ENCODE measurements around the gene HMBS. TPM values are rescaled to one million over a fixed set of nuclear protein-coding genes. Genes with fewer than 3 reads are reported as not detected.
"Not testable (repeated sequence)": the region's sequence is repeated elsewhere in the genome, so short reads cannot be mapped to it uniquely, and the experiment has no call there.

The HMBS gene
- total and polyA plus RNA-seq, 4 donors = 10.5 to 224 (median 26.7) TPM

DNA sequence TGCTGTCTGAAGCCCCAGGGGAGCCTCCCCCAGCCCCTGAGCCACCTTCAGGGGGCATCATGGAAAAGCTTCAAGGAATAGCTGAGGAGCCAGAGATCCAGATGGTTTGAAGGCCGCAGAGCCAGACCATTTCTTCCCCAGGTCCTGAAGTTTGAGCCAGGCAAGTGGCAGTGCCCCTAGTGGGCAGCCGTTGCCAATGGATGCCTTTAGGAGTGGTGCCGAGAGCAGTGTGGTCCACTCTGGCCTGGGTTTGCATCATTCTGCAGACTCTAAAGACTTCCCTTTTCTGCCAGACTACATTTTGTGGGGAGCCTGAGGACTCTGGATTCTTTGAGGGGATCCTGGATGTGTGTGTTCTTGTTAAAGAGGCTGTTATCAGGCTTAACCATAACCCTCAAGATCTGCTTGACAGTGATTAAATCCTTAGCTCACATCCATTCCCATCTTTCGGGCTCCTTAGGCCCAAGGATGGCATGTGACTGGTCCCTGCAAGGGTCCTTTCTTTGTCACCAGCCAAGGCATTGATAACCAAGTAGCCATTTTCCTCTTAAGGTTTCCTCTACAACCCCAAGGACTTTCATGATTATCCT, 49.8 kb downstream of the HMBS start:
- TF ChIP-seq JUND (IDR thresholded peaks at IDR 0.05) = no peak
- peak in 1 of 2 donors; percentile 53 for TF ChIP-seq RAD21 (IDR thresholded peaks at IDR 0.05)
- TF ChIP-seq, protein P1, sequence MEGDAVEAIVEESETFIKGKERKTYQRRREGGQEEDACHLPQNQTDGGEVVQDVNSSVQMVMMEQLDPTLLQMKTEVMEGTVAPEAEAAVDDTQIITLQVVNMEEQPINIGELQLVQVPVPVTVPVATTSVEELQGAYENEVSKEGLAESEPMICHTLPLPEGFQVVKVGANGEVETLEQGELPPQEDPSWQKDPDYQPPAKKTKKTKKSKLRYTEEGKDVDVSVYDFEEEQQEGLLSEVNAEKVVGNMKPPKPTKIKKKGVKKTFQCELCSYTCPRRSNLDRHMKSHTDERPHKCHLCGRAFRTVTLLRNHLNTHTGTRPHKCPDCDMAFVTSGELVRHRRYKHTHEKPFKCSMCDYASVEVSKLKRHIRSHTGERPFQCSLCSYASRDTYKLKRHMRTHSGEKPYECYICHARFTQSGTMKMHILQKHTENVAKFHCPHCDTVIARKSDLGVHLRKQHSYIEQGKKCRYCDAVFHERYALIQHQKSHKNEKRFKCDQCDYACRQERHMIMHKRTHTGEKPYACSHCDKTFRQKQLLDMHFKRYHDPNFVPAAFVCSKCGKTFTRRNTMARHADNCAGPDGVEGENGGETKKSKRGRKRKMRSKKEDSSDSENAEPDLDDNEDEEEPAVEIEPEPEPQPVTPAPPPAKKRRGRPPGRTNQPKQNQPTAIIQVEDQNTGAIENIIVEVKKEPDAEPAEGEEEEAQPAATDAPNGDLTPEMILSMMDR (IDR thresholded peaks at IDR 0.05; ENCODE audit: low read depth, low read length, missing input control) = peak; percentile 32
- Histone ChIP-seq H3K36me3 (ENCODE audit: control insufficient read depth in 4 of 4, insufficient read depth in 3 of 4, low read depth in 1 of 4, low read length in 3 of 4) (peaks cover 6 to 40% (median 27%) of the 10 kb centered on the region in 4 donors), H3K27me3 (ENCODE audit: control insufficient read depth in 4 of 4, insufficient read depth in 4 of 4, low read length in 3 of 4) (no peaks in the 10 kb centered on the region), H3K9me3 (ENCODE audit: control insufficient read depth in 4 of 4, low read length in 3 of 4) (no peaks in the 10 kb centered on the region), H3K27ac (ENCODE audit: low read depth in 1 of 2, low read length in 2 of 2) (no peak overlapping the region), H3K4me3 (ENCODE audit: low read depth in 1 of 3, low read length in 3 of 3) (no peak overlapping the region), H3K9ac (ENCODE audit: low read depth in 1 of 2, low read length in 2 of 2) (no peak overlapping the region), H3K4me1 (ENCODE audit: control insufficient read depth in 4 of 4, insufficient read depth in 4 of 4, low read length in 3 of 4) (no peaks in the 10 kb centered on the region)
- DNase-seq (ENCODE audit: low spot score) = no peak
- 81% methylated on average over 4 of the region's 4 CpGs for WGBS

DNA sequence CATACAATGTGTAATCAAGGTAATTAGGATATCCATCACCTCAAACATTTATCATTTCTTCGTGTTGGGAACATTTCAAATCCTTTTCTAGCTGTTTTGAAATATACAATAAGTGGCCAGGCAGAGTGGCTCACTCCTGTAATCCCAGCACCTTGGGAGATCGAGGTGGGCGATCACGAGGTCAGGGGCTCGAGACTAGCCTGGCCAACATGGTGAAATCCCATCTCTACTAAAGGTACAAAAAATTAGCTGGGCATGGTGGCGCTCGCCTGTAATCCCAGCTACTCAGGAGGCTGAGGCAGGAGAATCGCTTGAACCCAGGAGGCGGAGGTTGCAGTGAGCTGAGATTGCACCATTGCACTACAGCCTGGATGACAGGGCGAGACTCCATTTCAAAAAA, 54.6 kb downstream of the HMBS start:
- not testable (repeated sequence) for H3K4me1 ChIP-seq (ENCODE audit: control insufficient read depth in 4 of 4, insufficient read depth in 4 of 4, low read length in 3 of 4); H3K27ac ChIP-seq (ENCODE audit: low read depth in 1 of 2, low read length in 2 of 2); H3K9me3 ChIP-seq (ENCODE audit: control insufficient read depth in 4 of 4, low read length in 3 of 4); DNase-seq (ENCODE audit: low spot score); H3K36me3 ChIP-seq (ENCODE audit: control insufficient read depth in 4 of 4, insufficient read depth in 3 of 4, low read depth in 1 of 4, low read length in 3 of 4); H3K27me3 ChIP-seq (ENCODE audit: control insufficient read depth in 4 of 4, insufficient read depth in 4 of 4, low read length in 3 of 4); H3K9ac ChIP-seq (ENCODE audit: low read depth in 1 of 2, low read length in 2 of 2); H3K4me3 ChIP-seq (ENCODE audit: low read depth in 1 of 3, low read length in 3 of 3)
- WGBS = 89% methylated on average over 10 of the region's 10 CpGs

Other genes with a start within 250 kb of the HMBS start
- gene CXCR5, start 201.0 kb upstream of the HMBS start, total RNA-seq = not detected
- gene CXCR5, start 201.0 kb upstream of the HMBS start, polyA plus RNA-seq = under 1 TPM; 0.06 to 0.92 TPM
- 10 to 100 TPM in 1 of 2 donors, 1 to 10 TPM in 1; 6.1 to 10.2 TPM for gene BCL9L, start 159.0 kb upstream of the HMBS start, total RNA-seq
- 10 to 100 TPM in 1 of 2 donors, 1 to 10 TPM in 1; 2.2 to 11.6 TPM for gene BCL9L, start 159.0 kb upstream of the HMBS start, polyA plus RNA-seq
- not detected for gene UPK2, start 128.6 kb upstream of the HMBS start, total RNA-seq
- gene UPK2, start 128.6 kb upstream of the HMBS start, polyA plus RNA-seq = not detected
- not detected for gene FOXR1, start 113.1 kb upstream of the HMBS start, total RNA-seq
- not detected for gene FOXR1, start 113.1 kb upstream of the HMBS start, polyA plus RNA-seq
- 10 to 100 TPM; 12.0 to 33.6 TPM for gene CENATAC, start 86.7 kb upstream of the HMBS start, total RNA-seq
- gene CENATAC, start 86.7 kb upstream of the HMBS start, polyA plus RNA-seq = 10 to 100 TPM in 1 of 2 donors, 1 to 10 TPM in 1; 6.0 to 14.5 TPM
- gene RPS25, start 66.5 kb upstream of the HMBS start, total RNA-seq = 100 to 1,000 TPM; 228 to 294 TPM
- 100 to 1,000 TPM; 477 to 499 TPM for gene RPS25, start 66.5 kb upstream of the HMBS start, polyA plus RNA-seq
- gene TRAPPC4, start 66.1 kb upstream of the HMBS start, total RNA-seq = 10 to 100 TPM; 32.8 to 35.7 TPM
- gene TRAPPC4, start 66.1 kb upstream of the HMBS start, polyA plus RNA-seq = 10 to 100 TPM; 21.1 to 32.1 TPM
- 100 to 1,000 TPM in 1 of 2 donors, 10 to 100 TPM in 1; 62.7 to 184 TPM for gene SLC37A4, start 54.0 kb upstream of the HMBS start, total RNA-seq
- gene SLC37A4, start 54.0 kb upstream of the HMBS start, polyA plus RNA-seq = 10 to 100 TPM; 93.8 to 98.7 TPM
- gene HYOU1, start 27.7 kb upstream of the HMBS start, total RNA-seq = 100 to 1,000 TPM in 1 of 2 donors, 10 to 100 TPM in 1; 46.3 to 270 TPM
- 100 to 1,000 TPM in 1 of 2 donors, 10 to 100 TPM in 1; 41.6 to 191 TPM for gene HYOU1, start 27.7 kb upstream of the HMBS start, polyA plus RNA-seq
- 10 to 100 TPM; 12.9 to 17.4 TPM for gene VPS11, start 17.1 kb upstream of the HMBS start, total RNA-seq
- gene VPS11, start 17.1 kb upstream of the HMBS start, polyA plus RNA-seq = 10 to 100 TPM in 1 of 2 donors, 1 to 10 TPM in 1; 7.2 to 11.5 TPM
- gene DPAGT1, start 17.0 kb downstream of the HMBS start, total RNA-seq = 10 to 100 TPM; 12.8 to 40.5 TPM
- gene DPAGT1, start 17.0 kb downstream of the HMBS start, polyA plus RNA-seq = 10 to 100 TPM; 34.3 to 48.0 TPM
- gene C2CD2L, start 22.5 kb downstream of the HMBS start, total RNA-seq = 1 to 10 TPM; 3.5 to 6.1 TPM
- gene C2CD2L, start 22.5 kb downstream of the HMBS start, polyA plus RNA-seq = 1 to 10 TPM; 2.5 to 6.3 TPM
- gene HINFP, start 36.7 kb downstream of the HMBS start, total RNA-seq = 10 to 100 TPM; 10.2 to 14.3 TPM
- 1 to 10 TPM; 6.4 to 6.5 TPM for gene HINFP, start 36.7 kb downstream of the HMBS start, polyA plus RNA-seq
- under 1 TPM; 0.05 to 0.17 TPM for gene ABCG4, start 64.2 kb downstream of the HMBS start, total RNA-seq
- under 1 TPM in 1 of 2 donors, not detected in 1; 0.03 TPM for gene ABCG4, start 64.2 kb downstream of the HMBS start, polyA plus RNA-seq
- gene NLRX1, start 83.8 kb downstream of the HMBS start, total RNA-seq = 10 to 100 TPM; 11.0 to 12.0 TPM
- 1 to 10 TPM; 4.2 to 9.8 TPM for gene NLRX1, start 83.8 kb downstream of the HMBS start, polyA plus RNA-seq
- gene NHERF4, start 100.6 kb downstream of the HMBS start, total RNA-seq = under 1 TPM in 1 of 2 donors, not detected in 1; 0.17 TPM
- under 1 TPM in 1 of 2 donors, not detected in 1; 0.03 TPM for gene NHERF4, start 100.6 kb downstream of the HMBS start, polyA plus RNA-seq
- gene CBL, start 121.5 kb downstream of the HMBS start, total RNA-seq = 1 to 10 TPM; 5.3 to 5.5 TPM
- 1 to 10 TPM; 1.6 to 1.7 TPM for gene CBL, start 121.5 kb downstream of the HMBS start, polyA plus RNA-seq
- 10 to 100 TPM in 1 of 2 donors, 1 to 10 TPM in 1; 8.4 to 49.6 TPM for gene MCAM, start 232.2 kb downstream of the HMBS start, total RNA-seq
- 10 to 100 TPM in 1 of 2 donors, 1 to 10 TPM in 1; 2.2 to 10.3 TPM for gene MCAM, start 232.2 kb downstream of the HMBS start, polyA plus RNA-seq
- gene RNF26, start 249.6 kb downstream of the HMBS start, total RNA-seq = 1 to 10 TPM; 6.3 to 9.2 TPM
- 10 to 100 TPM; 13.0 to 19.1 TPM for gene RNF26, start 249.6 kb downstream of the HMBS start, polyA plus RNA-seq

Measured in liver (tissue), 9 donors.